ENCODE measurements around the gene RHO.

RHO gene

GRCh38 chr3:129548104-129548965, 19.9 kb downstream of the RHO start:
- no peak for DNase-seq

- DNase-seq = no peak
Observed at GRCh38 chr3:129549006-129549800, 20.8 kb downstream of the RHO start.

- no peak for DNase-seq
Observed at GRCh38 chr3:129549805-129550204, 21.4 kb downstream of the RHO start.

- DNase-seq = no peak
Observed at GRCh38 chr3:129552287-129553050, 24.0 kb downstream of the RHO start.

- no peak for DNase-seq
Observed at GRCh38 chr3:129553171-129553570, 24.7 kb downstream of the RHO start.

GRCh38 chr3:129553719-129554118, 25.3 kb downstream of the RHO start:
- no peak for DNase-seq

- DNase-seq = no peak
Observed at GRCh38 chr3:129554356-129555152, 26.1 kb downstream of the RHO start.

- no peak for DNase-seq
Observed at GRCh38 chr3:129555153-129555550, 26.7 kb downstream of the RHO start.

GRCh38 chr3:129555616-129556357, 27.3 kb downstream of the RHO start:
- no peak for DNase-seq

- no peak for DNase-seq
Observed at GRCh38 chr3:129556358-129556695, 27.9 kb downstream of the RHO start.

GRCh38 chr3:129556890-129557547, 28.6 kb downstream of the RHO start:
- no peak for DNase-seq

- DNase-seq = no peak
Observed at GRCh38 chr3:129557548-129557894, 29.1 kb downstream of the RHO start.

GRCh38 chr3:129558081-129558771, 29.8 kb downstream of the RHO start:
- DNase-seq = no peak

- DNase-seq = no peak
Observed at GRCh38 chr3:129558772-129559564, 30.5 kb downstream of the RHO start.

GRCh38 chr3:129559565-129560079, 31.2 kb downstream of the RHO start:
- no peak for DNase-seq

GRCh38 chr3:129560269-129560787, 31.9 kb downstream of the RHO start:
- DNase-seq = no peak

GRCh38 chr3:129560911-129561594, 32.6 kb downstream of the RHO start:
- DNase-seq = no peak

- no peak for DNase-seq
Observed at GRCh38 chr3:129561619-129562248, 33.3 kb downstream of the RHO start.
